ENCODE data around the gene GID8. TPM values are rescaled to one million over a fixed set of nuclear protein-coding genes. Genes with fewer than 3 reads are reported as not detected.

GID8 gene
- total and polyA plus RNA-seq, 2 experiments from 2014 or later, result 41.8 to 106 TPM

GRCh38 chr20:62944184-62944583 is 6.2 kb downstream of the GID8 start:
- Histone ChIP-seq H3K4me2 (no peak overlapping the region), H3K4me1 (ENCODE audit: insufficient read depth) (peaks cover 15% of the 10 kb centered on the region), H3K79me2 (replicated peaks; ENCODE audit: insufficient read depth) (peaks cover 100% of the 10 kb centered on the region), H3K36me3 (ENCODE audit: insufficient read depth) (peaks cover 57% of the 10 kb centered on the region), H4K20me1 (replicated peaks; ENCODE audit: insufficient read depth) (peaks cover 71% of the 10 kb centered on the region), H3K9me2 (ENCODE audit: insufficient read depth) (no peaks in the 10 kb centered on the region), H2AFZ (no peak overlapping the region), H3K27me3 (ENCODE audit: insufficient read depth) (no peaks in the 10 kb centered on the region), H3K4me3 (no peak overlapping the region), H3F3A (replicated peaks; ENCODE audit: low read depth) (peaks cover 28% of the 10 kb centered on the region), H3K27ac (ENCODE audit: low read depth) (0 out of 2 replicates have a peak overlapping the region, but pooled peaks have one; percentile 14)
- H3K4me3 Mint-ChIP-seq, result no peak overlapping the region
- H3K4me1 Mint-ChIP-seq, result peaks cover 10% of the 10 kb centered on the region
- H3K36me3 Mint-ChIP-seq (ENCODE audit: low read depth), result peaks cover 83% of the 10 kb centered on the region
- H3K9me3 Mint-ChIP-seq, result no peaks in the 10 kb centered on the region
- DNase-seq (ENCODE audit: low spot score), result no peak
- H3K27me3 Mint-ChIP-seq (ENCODE audit: insufficient read depth, low read depth, poor library complexity), result no peaks in the 10 kb centered on the region
- H3K27ac Mint-ChIP-seq, result peak overlapping the region; percentile 23; the same call in 1 of the 2 replicates
- ATAC-seq, result no peak
- TF ChIP-seq EZH2phosphoT487 (IDR thresholded peaks at IDR 0.05; ENCODE audit: unreplicated experiment) (no peak), REST (IDR thresholded peaks at IDR 0.05; ENCODE audit: unreplicated experiment) (no peak), ZNF331 (CRISPR knock-in tag; IDR thresholded peaks at IDR 0.05; ENCODE audit: low read depth) (no peak), POLR2AphosphoS5 (IDR thresholded peaks at IDR 0.05; ENCODE audit: low read depth) (no peak), ZNF462 (CRISPR knock-in tag; IDR thresholded peaks at IDR 0.05) (no peak), STAT1 (IDR thresholded peaks at IDR 0.05; ENCODE audit: unreplicated experiment) (no peak), EZH2 (IDR thresholded peaks at IDR 0.05; ENCODE audit: low read depth, unreplicated experiment) (no peak), NANOG (IDR thresholded peaks at IDR 0.05; ENCODE audit: borderline replicate concordance) (no peak), JUNB (IDR thresholded peaks at IDR 0.05; ENCODE audit: unreplicated experiment) (no peak), ZNF114 (CRISPR knock-in tag; IDR thresholded peaks at IDR 0.05) (no peak), CREB1 (CRISPR knock-in tag; IDR thresholded peaks at IDR 0.05; ENCODE audit: low read depth) (no peak), CTCF (conservative IDR thresholded peaks at IDR 0.05; ENCODE audit: low read depth in 2 of 2) (no peak)
- TF ChIP-seq, protein P1, sequence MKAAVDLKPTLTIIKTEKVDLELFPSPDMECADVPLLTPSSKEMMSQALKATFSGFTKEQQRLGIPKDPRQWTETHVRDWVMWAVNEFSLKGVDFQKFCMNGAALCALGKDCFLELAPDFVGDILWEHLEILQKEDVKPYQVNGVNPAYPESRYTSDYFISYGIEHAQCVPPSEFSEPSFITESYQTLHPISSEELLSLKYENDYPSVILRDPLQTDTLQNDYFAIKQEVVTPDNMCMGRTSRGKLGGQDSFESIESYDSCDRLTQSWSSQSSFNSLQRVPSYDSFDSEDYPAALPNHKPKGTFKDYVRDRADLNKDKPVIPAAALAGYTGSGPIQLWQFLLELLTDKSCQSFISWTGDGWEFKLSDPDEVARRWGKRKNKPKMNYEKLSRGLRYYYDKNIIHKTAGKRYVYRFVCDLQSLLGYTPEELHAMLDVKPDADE (IDR thresholded peaks at IDR 0.05), result no peak

Measured in GM23338 (cell line).